WTC11 (cell line): Measurements from ENCODE around the gene FAM9C. TPM values are rescaled to one million over a fixed set of nuclear protein-coding genes. Genes with fewer than 3 reads are reported as not detected.

ENCODE experiments used
- total RNA-seq: library from RNA; stranded (reverse); gene quantifications from 3 replicates; pipeline ENCODE4 v1.2.3, GENCODE V29; 2021

Gene FAM9C
- total RNA-seq, 1 experiment from 2014 or later, result 0.28 TPM

Other genes with a start within 250 kb of the FAM9C start
- gene TLR7, start 177.5 kb downstream of the FAM9C start, total RNA-seq, result 0.07 TPM in 1 of 3 replicates, not detected in the others
- not detected in 3 replicates for gene TLR8, start 138.0 kb downstream of the FAM9C start, total RNA-seq
- gene TMSB4X, start 69.5 kb downstream of the FAM9C start, total RNA-seq, result 2,375 to 2,595 TPM (median 2,468 TPM) in 3 replicates